Common myeloid progenitor, CD34-positive (primary cell): ENCODE measurements around the gene ACY1. TPM values are rescaled to one million over a fixed set of nuclear protein-coding genes. Genes with fewer than 3 reads are reported as not detected.

Source experiments
- CTCF ChIA-PET: fragments of 350-600 bp; sonication (Branson Sonifier 250); formaldehyde crosslinking; loops from one replicate; lab custom pipeline; 2021; ENCODE audit warnings: antibody characterized with exemption; lab: Charles Lee
- POLR2A ChIA-PET: fragments of 350-600 bp; sonication (Branson Sonifier 250); formaldehyde crosslinking; loops from one replicate; lab custom pipeline; 2021; ENCODE audit warnings: antibody characterized with exemption; lab: Charles Lee
- DNase-seq, 3 donors: peaks; one replicate each; pipeline versions ENCODE4 v3.0.0 to v3.0.0-alpha.2; 2013
- H3K27ac ChIP-seq, 2 experiments: 1 replicate in 1 of 2; 2 replicates in 1 of 2; pipeline ENCODE4 v1.7.0; 2013; ENCODE audit warnings: inconsistent platforms in 2 of 2, low read length in 2 of 2, mild to moderate bottlenecking in 2 of 2, low read depth in 1 of 2, moderate library complexity in 1 of 2; ENCODE audit not compliant: severe bottlenecking in 2 of 2, insufficient read depth in 1 of 2, poor library complexity in 1 of 2
- H3K27me3 ChIP-seq, 5 experiments: replicated peaks in 2 of 5; 1 replicate in 3 of 5; 2 replicates in 2 of 5; pipeline versions ENCODE4 v1.6.1 to v1.7.0; 2013; ENCODE audit warnings: low read length in 4 of 5, mild to moderate bottlenecking in 2 of 5, moderate library complexity in 2 of 5, inconsistent platforms in 1 of 5; ENCODE audit not compliant: insufficient read depth in 5 of 5, control insufficient read depth in 4 of 5
- H3K36me3 ChIP-seq, 4 experiments: 1 replicate in 2 of 4; 2 replicates in 2 of 4; pipeline versions ENCODE4 v1.6.1 to v1.7.0; 2013; ENCODE audit warnings: low read length in 3 of 4, control low read depth in 1 of 4, mild to moderate bottlenecking in 1 of 4; ENCODE audit not compliant: control insufficient read depth in 4 of 4, insufficient read depth in 4 of 4
- H3K4me1 ChIP-seq, 4 experiments: 1 replicate in 3 of 4; 2 replicates in 1 of 4; pipeline versions ENCODE4 v1.6.1 to v1.7.1; 2013; ENCODE audit warnings: low read length in 3 of 4, mild to moderate bottlenecking in 3 of 4, control low read depth in 1 of 4, inconsistent platforms in 1 of 4, moderate library complexity in 1 of 4; ENCODE audit not compliant: control insufficient read depth in 4 of 4, insufficient read depth in 4 of 4; ENCODE audit errors: control extremely low read depth in 1 of 4
- H3K4me3 ChIP-seq, 7 experiments: 1 replicate in 4 of 7; 2 replicates in 3 of 7; pipeline versions ENCODE4 v1.5.1 to v1.7.0; 2013; ENCODE audit warnings: mild to moderate bottlenecking in 7 of 7, low read length in 6 of 7, moderate library complexity in 6 of 7, inconsistent platforms in 2 of 7, low read depth in 2 of 7, control low read depth in 1 of 7; ENCODE audit not compliant: insufficient read depth in 4 of 7, control insufficient read depth in 1 of 7; ENCODE audit errors: extremely low read depth in 1 of 7
- H3K9me3 ChIP-seq, 5 experiments: 1 replicate in 4 of 5; 2 replicates in 1 of 5; pipeline versions ENCODE4 v1.6.1 to v1.7.1; 2013; ENCODE audit warnings: low read length in 4 of 5, mild to moderate bottlenecking in 2 of 5, inconsistent platforms in 1 of 5, low read depth in 1 of 5, moderate library complexity in 1 of 5; ENCODE audit not compliant: control insufficient read depth in 4 of 5, insufficient read depth in 2 of 5; ENCODE audit errors: control extremely low read depth in 1 of 5
- WGBS: methylation state at CpG from one replicate; pipeline ENCODE4 v1.1.5; 2013; ENCODE audit not compliant: insufficient coverage; 5-methylcytosine and 5-hydroxymethylcytosine counted together
- polyA plus RNA-seq: library from polyadenylated mRNA; unstranded; fragments of 120-200 nt; gene quantifications from one replicate; pipeline ENCODE4 v1.2.1, GENCODE V29; 2013

ACY1 gene
- 27.4 TPM for polyA plus RNA-seq

- 0% methylated on average over 47 of the region's 68 CpGs for WGBS
- Histone ChIP-seq H3K27me3 (no peaks in the 10 kb centered on the region), H3K4me1 (peaks cover 4 to 27% (median 23%) of the 10 kb centered on the region in 4 experiments), H3K36me3 (peaks cover 0 to 8% (median 4%) of the 10 kb centered on the region in 4 experiments), H3K9me3 (no peaks in the 10 kb centered on the region), H3K27ac (peak within 1 kb of the TSS; percentile 54 to 79), H3K4me3 (peak within 1 kb of the TSS; percentile 59 to 82 (median 71))
- DNase-seq, result peak; percentile 70 to 86 (median 80)
- ChIA-PET CTCF (interaction anchor here (0.7 to 5.6 kb wide), 12 partner anchors 9 to 160 kb away, joined by 3 to 52 read pairs (median 4); partner anchors contain the start of genes ABHD14B, GPR62, PARP3 and RPL29), POLR2A (interaction anchor here (0.6 to 1.0 kb wide), 4 partner anchors 9 to 15 kb away, joined by 3 to 5 read pairs (median 4); partner anchors contain the start of genes ABHD14B and RPL29)
These were observed at the start of gene ACY1 for GRCh38 chr3:51982838-51983577. ACY1 (plus strand) TSS chr3:51983535; CDS start chr3:51984065, 530 bp downstream.

GRCh38 chr3:51934139-51934850, 49.0 kb upstream of the ACY1 start:
- 100% methylated on average over 9 of the region's 11 CpGs for WGBS
- Histone ChIP-seq H3K27me3 (no peaks in the 10 kb centered on the region), H3K4me3 (no peak overlapping the region), H3K36me3 (peaks cover 7 to 69% (median 57%) of the 10 kb centered on the region in 4 experiments), H3K9me3 (no peaks in the 10 kb centered on the region), H3K4me1 (no peaks in the 10 kb centered on the region), H3K27ac (no peak overlapping the region)
- no peak for DNase-seq
- ChIA-PET CTCF (no interaction called here), POLR2A (no interaction called here)

- no peaks in the 10 kb centered on the region for H3K27me3 ChIP-seq
- H3K9me3 ChIP-seq, result no peaks in the 10 kb centered on the region
- no peak overlapping the region for H3K4me3 ChIP-seq
- DNase-seq, result no peak
- POLR2A ChIA-PET, result no interaction called here
- 94% methylated on average over 17 of the region's 28 CpGs for WGBS
- CTCF ChIA-PET, result no interaction called here
- H3K27ac ChIP-seq, result no peak overlapping the region
- peaks cover 0 to 3% (median under 1%) of the 10 kb centered on the region in 4 experiments for H3K4me1 ChIP-seq
- H3K36me3 ChIP-seq, result peaks cover 7 to 71% (median 57%) of the 10 kb centered on the region in 4 experiments
These were observed 48.1 kb upstream of the ACY1 start for GRCh38 chr3:51934991-51935885.

DNA sequence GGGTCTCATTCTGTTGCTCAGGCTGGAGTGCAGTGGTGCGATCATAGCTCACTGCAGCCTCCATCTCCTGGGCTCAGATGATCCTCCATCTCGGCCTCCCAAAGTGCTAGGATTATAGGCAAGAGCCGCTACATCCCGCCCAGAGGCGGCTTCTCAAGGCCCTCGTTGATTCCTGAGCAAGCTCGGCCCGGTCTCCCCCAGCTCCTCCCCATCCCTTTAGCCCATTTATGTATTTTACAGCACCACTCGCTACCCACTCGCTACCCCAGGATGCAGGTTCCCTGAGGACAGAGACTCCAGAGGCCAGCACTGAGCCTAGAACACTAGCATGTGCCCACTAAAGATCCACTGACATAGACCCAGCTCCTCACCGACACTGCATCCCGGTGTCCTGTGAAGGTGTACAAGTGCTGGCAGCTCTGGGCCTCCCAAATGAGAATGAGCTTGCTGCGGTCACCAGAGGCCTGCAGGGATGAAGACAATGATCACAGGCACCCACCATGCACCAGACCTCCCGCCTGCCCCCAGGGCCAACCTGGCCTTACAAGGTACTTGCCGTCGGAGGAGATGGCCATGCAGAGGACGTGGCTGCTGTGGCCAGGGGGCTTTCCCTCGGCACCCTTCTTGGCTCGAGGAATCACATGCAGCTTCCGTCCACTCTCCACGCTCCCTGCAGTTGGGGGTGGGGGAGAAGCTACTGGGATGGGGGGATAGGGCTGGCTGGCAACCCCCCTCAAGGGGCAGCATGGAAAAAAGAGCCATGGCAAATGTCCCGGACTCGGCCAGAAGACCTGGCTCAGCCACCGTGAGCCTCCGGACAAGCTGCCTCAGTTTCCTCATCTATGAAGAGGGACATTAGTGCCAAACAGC, 47.2 kb upstream of the ACY1 start:
- peaks cover 0 to 12% (median 7%) of the 10 kb centered on the region in 4 experiments for H3K4me1 ChIP-seq
- no peak overlapping the region for H3K4me3 ChIP-seq
- ChIA-PET POLR2A (interaction anchor here (0.5 kb wide), 1 partner anchor 19 kb away, joined by 4 read pairs; no protein-coding TSS in a partner anchor), CTCF (interaction anchor here (1.0 kb wide), 1 partner anchor 9 kb away, joined by 3 read pairs; no protein-coding TSS in a partner anchor)
- no peaks in the 10 kb centered on the region for H3K9me3 ChIP-seq
- peaks cover 7 to 71% (median 59%) of the 10 kb centered on the region in 4 experiments for H3K36me3 ChIP-seq
- H3K27ac ChIP-seq, result no peak overlapping the region
- no peaks in the 10 kb centered on the region for H3K27me3 ChIP-seq
- DNase-seq, result no peak
- WGBS, result 99% methylated on average over 20 of the region's 25 CpGs

GRCh38 chr3:51937014-51937413, 46.3 kb upstream of the ACY1 start:
- H3K4me1 ChIP-seq, result peaks cover 0 to 15% (median 12%) of the 10 kb centered on the region in 4 experiments
- 92% methylated on average over 9 of the region's 9 CpGs for WGBS
- no peaks in the 10 kb centered on the region for H3K9me3 ChIP-seq
- peaks cover 7 to 69% (median 55%) of the 10 kb centered on the region in 4 experiments for H3K36me3 ChIP-seq
- no peaks in the 10 kb centered on the region for H3K27me3 ChIP-seq
- ChIA-PET POLR2A (interaction anchor here (0.5 kb wide), 1 partner anchor 20 kb away, joined by 4 read pairs; no protein-coding TSS in a partner anchor), CTCF (interaction anchor here (1.0 kb wide), 1 partner anchor 9 kb away, joined by 3 read pairs; no protein-coding TSS in a partner anchor)
- H3K4me3 ChIP-seq, result no peak overlapping the region
- DNase-seq, result no peak
- H3K27ac ChIP-seq, result no peak overlapping the region
